ENCODE measurements around the gene SULT1A1.
"Not testable (repeated sequence)": the region's sequence is repeated elsewhere in the genome, so short reads cannot be mapped to it uniquely, and the experiment has no call there.

SULT1A1 gene

DNA sequence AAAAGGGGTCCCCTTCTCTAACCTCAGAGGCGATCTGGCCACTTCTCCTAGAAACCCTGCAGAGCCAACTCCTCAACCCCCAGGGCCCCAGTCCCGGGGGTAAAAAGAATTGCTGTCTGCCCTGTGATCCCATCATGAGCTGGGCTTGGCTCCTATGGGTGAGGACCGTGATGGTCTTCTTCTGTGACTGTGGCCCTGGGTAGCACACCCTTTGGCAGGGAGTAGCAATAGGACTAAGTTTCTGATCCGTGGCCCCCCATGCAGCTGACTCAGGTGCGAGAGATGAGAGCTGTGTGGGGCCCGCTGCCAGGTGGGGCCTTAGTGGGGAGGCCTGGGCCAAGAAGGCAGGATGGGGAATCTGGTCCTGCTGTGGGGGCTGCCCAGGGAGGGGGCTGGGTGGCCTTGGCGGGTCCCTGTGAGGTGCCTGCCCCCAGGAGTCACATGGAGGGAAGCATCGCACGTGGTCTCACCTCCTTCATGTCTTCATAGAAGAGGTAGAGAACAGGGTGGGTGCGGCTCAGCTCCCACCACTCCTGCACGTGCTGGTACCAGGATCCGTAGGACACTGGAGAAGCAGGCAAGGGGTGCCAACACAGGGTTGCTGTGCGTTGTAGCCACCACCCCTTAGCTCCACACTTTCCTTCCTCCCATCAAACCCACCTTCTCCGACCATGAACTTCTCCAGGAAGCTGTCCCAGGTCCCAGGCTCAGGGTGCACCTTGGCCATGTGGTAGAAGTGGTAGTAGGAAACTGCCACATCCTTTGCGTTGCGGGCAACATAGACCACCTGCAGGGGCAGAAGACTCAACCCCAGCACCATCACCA lies 3.3 kb downstream of the SULT1A1 start:
- no peaks in the 10 kb centered on the region for H3K9me3 ChIP-seq (replicated peaks; ENCODE audit: low read length)
- no peaks in the 10 kb centered on the region for H3K36me3 ChIP-seq (ENCODE audit: insufficient read depth, low read length)
- no peaks in the 10 kb centered on the region for H3K4me1 ChIP-seq (ENCODE audit: control insufficient read depth, insufficient read depth, low read length)
- no peak overlapping the region for H3K4me3 ChIP-seq (ENCODE audit: low read length)
- peaks cover 16% of the 10 kb centered on the region for H3K27me3 ChIP-seq (ENCODE audit: control insufficient read depth, insufficient read depth, low read length)
- H3K9ac ChIP-seq (ENCODE audit: low read depth, low read length): no peak overlapping the region
- no peak overlapping the region for H3K4me2 ChIP-seq (ENCODE audit: low read length)

DNA sequence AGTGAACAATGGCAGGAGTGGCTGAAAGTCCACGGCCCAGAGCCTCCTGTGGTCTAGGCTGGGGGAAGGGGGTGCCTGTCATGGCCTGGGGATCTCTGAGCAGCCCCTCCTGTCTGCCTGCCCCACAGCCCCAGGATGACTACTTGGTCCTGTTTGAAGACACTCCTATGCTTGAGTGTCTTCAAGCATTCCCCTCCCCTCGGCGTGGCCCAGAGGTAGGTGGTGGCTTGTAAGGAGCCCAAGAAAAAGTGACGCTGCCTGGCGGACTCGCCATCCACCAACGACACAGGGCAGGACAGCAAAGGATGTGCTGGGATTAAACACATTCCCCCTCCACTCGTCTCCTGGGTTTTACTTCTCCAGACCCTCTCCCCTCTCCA lies 5.7 kb downstream of the SULT1A1 start:
- H3K9ac ChIP-seq (ENCODE audit: low read depth, low read length): no peak overlapping the region
- H3K27me3 ChIP-seq (ENCODE audit: control insufficient read depth, insufficient read depth, low read length): peaks cover 16% of the 10 kb centered on the region
- no peak overlapping the region for H3K4me3 ChIP-seq (ENCODE audit: low read length)
- no peak overlapping the region for H3K4me2 ChIP-seq (ENCODE audit: low read length)
- H3K9me3 ChIP-seq (replicated peaks; ENCODE audit: low read length): no peaks in the 10 kb centered on the region
- H3K4me1 ChIP-seq (ENCODE audit: control insufficient read depth, insufficient read depth, low read length): no peaks in the 10 kb centered on the region
- H3K36me3 ChIP-seq (ENCODE audit: insufficient read depth, low read length): no peaks in the 10 kb centered on the region

DNA sequence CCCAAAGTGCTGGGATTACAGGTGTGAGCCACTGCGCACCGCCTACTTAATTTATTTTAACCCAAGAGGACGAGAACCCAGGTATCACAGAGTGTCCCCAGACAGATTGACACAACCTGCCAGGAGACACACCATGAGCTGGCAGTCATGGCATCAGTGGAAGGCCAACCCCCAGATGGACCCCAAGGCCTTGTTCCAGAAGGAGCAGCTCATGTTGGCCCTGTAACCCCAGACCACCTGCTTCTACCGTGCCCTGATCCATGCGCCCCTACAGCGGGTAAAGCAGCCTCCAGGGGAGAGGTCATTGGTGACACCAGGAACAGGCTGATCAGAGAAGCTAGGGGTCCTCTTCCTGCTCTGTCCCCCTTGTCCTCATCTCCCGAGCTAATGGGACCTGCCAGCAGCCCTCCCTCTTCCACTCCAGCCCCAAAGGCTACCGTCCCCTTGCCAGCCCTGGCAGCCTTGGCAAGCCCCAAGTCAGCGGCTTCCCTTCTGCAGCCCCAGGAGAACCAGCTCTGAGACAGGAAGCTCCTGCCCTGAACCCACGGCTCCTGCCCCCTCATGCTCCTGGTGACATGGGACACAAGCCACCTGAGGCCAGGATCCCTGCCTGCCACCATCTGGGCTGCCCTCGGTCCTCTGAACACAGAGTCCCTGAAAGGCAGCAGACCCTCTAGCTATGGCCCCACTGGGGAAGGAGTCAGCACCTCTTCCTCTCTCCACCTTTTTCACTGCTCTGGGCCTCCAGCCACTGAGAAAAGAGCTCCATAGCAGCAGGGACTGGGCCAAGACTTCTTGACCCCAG lies 6.3 kb downstream of the SULT1A1 start:
- H3K36me3 ChIP-seq (ENCODE audit: insufficient read depth, low read length): no peaks in the 10 kb centered on the region
- H3K9ac ChIP-seq (ENCODE audit: low read depth, low read length): no peak overlapping the region
- no peaks in the 10 kb centered on the region for H3K9me3 ChIP-seq (replicated peaks; ENCODE audit: low read length)

DNA sequence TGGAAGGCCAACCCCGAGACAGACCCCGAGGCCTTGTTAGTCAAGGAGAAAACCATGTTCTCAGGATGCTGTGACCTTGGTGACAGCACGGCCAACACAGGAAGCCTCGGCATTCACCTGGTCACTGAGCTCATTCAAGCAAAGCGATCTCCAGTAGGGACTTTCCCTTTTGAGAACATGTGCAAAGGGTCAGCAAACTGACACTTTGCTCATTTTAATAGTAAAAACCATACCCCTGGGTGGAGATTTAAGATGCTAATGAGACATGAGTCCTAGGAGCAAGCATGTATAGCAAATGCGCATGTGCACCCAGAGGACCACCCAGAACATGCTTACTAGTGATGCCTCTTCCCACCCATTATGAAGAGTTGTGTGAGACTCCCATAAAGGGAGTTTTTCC lies 7.3 kb downstream of the SULT1A1 start:
- peaks cover 20% of the 10 kb centered on the region for H3K27me3 ChIP-seq (ENCODE audit: control insufficient read depth, insufficient read depth, low read length)
- no peaks in the 10 kb centered on the region for H3K4me1 ChIP-seq (ENCODE audit: control insufficient read depth, insufficient read depth, low read length)
- H3K9ac ChIP-seq (ENCODE audit: low read depth, low read length): no peak overlapping the region
- H3K36me3 ChIP-seq (ENCODE audit: insufficient read depth, low read length): no peaks in the 10 kb centered on the region
- H3K4me2 ChIP-seq (ENCODE audit: low read length): no peak overlapping the region
- H3K9me3 ChIP-seq (replicated peaks; ENCODE audit: low read length): no peaks in the 10 kb centered on the region
- H3K4me3 ChIP-seq (ENCODE audit: low read length): no peak overlapping the region

More for the DNA sequence above, 6.3 kb downstream of the SULT1A1 start:
- Histone ChIP-seq H3K27me3 (ENCODE audit: control insufficient read depth, insufficient read depth, low read length) (peaks cover 16% of the 10 kb centered on the region), H3K4me2 (ENCODE audit: low read length) (no peak overlapping the region), H3K4me3 (ENCODE audit: low read length) (no peak overlapping the region), H3K4me1 (ENCODE audit: control insufficient read depth, insufficient read depth, low read length) (no peaks in the 10 kb centered on the region)

DNA sequence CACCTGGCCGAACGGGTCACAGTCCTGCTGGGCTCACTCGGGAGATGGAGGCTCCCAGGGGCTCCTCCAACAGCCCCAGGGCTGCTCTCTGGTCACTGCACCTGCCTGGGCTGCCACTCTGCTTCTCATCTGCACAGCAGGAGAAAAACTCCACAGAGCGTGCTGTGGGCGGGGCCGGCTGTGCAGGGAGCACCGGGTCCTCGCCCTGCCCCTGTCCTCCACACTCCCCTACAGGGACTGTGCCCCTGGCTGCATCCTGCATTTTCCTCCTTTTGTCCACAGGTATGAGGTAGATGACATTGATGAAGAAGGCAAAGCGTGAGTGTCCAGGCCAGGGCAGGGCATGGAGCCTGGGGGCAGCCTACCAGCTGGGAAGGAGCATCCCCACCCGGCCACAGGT lies 7.8 kb downstream of the SULT1A1 start:
- not testable (repeated sequence) for H3K4me1 ChIP-seq (ENCODE audit: control insufficient read depth, insufficient read depth, low read length); H3K36me3 ChIP-seq (ENCODE audit: insufficient read depth, low read length); H3K4me3 ChIP-seq (ENCODE audit: low read length); H3K9ac ChIP-seq (ENCODE audit: low read depth, low read length); H3K9me3 ChIP-seq (replicated peaks; ENCODE audit: low read length); H3K4me2 ChIP-seq (ENCODE audit: low read length)
- peaks cover 22% of the 10 kb centered on the region for H3K27me3 ChIP-seq (ENCODE audit: control insufficient read depth, insufficient read depth, low read length)

DNA sequence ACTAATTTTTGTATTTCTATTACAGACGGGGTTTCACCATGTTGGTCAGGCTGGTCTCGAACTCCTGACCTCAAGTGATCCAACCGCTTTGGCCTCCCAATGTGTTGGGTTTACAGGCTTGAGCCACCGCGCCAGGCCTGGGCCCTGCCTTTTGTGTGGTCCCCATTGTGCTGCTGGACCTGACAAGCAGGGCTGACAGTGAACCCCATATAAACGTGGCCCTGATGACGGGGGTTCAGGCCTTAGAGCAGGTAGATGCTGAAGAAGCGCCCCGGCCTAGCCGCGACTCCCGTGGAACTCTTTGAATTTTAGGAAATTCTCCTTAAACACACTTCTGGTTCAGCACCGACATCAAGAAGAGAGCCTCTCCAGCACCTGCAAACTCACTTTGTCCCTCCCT lies 8.3 kb downstream of the SULT1A1 start:
- H3K4me3 ChIP-seq (ENCODE audit: low read length); H3K4me2 ChIP-seq (ENCODE audit: low read length); H3K9ac ChIP-seq (ENCODE audit: low read depth, low read length); H3K4me1 ChIP-seq (ENCODE audit: control insufficient read depth, insufficient read depth, low read length); H3K9me3 ChIP-seq (replicated peaks; ENCODE audit: low read length); H3K36me3 ChIP-seq (ENCODE audit: insufficient read depth, low read length): not testable (repeated sequence)
- H3K27me3 ChIP-seq (ENCODE audit: control insufficient read depth, insufficient read depth, low read length): peaks cover 22% of the 10 kb centered on the region

DNA sequence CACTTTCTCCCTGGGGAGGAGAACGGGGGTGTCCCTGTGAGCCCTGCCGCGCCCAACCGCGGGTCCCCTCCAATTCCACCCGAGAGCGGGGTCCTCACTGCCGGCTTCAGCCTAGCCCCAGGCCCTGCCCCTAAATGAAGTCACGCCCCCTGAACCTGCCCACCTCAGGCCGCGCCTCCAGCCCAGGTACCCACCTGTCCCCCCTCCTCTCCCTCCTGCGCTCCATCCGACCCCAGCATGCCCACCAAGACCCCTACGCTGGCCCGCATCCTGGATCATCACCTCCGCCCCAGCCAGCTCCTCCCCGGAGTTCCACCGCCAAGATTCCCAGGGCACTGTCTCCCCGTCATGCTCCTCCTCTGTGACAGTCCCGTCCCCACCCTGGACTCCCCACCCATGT lies 8.9 kb downstream of the SULT1A1 start:
- H3K4me3 ChIP-seq (ENCODE audit: low read length); H3K36me3 ChIP-seq (ENCODE audit: insufficient read depth, low read length); H3K4me2 ChIP-seq (ENCODE audit: low read length); H3K9ac ChIP-seq (ENCODE audit: low read depth, low read length); H3K9me3 ChIP-seq (replicated peaks; ENCODE audit: low read length); H3K4me1 ChIP-seq (ENCODE audit: control insufficient read depth, insufficient read depth, low read length): not testable (repeated sequence)
- H3K27me3 ChIP-seq (ENCODE audit: control insufficient read depth, insufficient read depth, low read length): peaks cover 22% of the 10 kb centered on the region

DNA sequence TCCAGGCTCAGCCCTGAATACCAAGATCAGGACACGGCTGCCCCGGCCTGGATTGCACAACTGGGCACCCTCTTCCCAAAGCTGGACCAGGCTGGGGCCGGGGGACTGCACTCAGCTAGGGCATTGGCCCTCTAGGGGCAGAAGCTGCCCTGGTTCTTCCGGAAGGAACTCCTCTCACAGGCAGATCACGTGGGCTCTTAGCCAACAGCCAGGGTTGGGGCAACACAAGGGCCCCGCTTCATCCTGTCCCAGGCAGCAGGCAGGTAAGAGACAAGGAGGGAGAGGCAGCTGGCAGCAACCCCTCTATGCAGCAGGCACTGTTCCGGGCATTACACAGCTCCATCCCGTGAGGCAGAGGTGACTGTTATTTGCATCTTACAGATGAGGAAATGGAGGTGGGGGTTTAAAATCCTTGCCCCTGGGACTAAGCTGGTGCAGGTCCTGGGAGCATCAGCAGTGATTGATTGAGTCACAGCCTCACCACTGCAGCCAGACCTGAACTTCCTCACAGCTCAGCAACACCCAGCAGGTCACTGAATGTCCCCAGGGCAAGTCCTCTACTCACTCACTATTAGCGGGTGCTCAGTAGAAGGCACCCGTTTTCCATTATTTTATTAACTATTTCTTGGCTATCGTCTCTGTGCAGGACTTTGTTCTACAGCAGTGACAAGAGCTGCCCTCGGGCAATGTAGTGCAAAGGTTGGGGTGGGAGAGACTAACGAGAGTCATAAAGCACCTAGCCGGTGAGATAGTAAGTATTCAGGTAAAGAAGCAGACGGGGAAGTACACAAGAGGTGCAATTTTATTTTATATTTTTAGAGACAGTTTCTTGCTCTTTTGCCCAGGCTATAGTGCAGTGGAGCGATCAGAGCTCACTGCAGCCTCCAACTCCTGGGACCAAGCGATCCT lies 10.2 kb downstream of the SULT1A1 start:
- H3K36me3 ChIP-seq (ENCODE audit: insufficient read depth, low read length); H3K9me3 ChIP-seq (replicated peaks; ENCODE audit: low read length): not testable (repeated sequence)

DNA sequence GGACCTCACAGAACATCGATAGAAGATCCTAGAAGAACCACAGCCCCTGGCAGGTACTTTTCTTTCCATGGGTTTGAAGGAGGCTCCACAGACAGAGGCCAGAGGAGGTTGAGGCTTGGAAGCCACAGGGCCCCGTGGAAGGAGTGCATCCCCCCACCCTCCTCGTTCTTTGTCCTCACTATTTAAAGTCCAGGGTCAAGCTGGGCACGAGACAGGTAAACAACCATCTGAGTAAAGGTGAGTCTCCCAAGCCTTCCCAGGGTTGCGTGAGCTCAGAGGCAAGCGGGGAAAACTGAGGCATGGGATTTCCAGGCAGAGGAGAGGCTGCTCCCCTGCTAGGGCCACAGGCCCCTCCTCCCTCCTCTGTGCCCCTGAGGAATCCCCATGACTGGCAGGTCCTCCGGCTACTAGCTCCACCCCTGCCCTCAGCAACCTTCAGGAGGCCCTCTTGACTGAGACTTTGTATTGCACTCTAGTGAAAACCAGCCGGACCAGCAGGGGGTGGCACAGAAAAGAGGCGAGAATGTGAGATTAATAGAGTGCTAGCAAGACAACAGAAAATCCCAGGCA lies 12.1 kb downstream of the SULT1A1 start:
- Histone ChIP-seq H3K4me3 (ENCODE audit: low read length) (no peak overlapping the region), H3K9me3 (replicated peaks; ENCODE audit: low read length) (no peaks in the 10 kb centered on the region), H3K27me3 (ENCODE audit: control insufficient read depth, insufficient read depth, low read length) (peaks cover 10% of the 10 kb centered on the region), H3K4me2 (ENCODE audit: low read length) (no peak overlapping the region), H3K9ac (ENCODE audit: low read depth, low read length) (no peak overlapping the region), H3K36me3 (ENCODE audit: insufficient read depth, low read length) (no peaks in the 10 kb centered on the region), H3K4me1 (ENCODE audit: control insufficient read depth, insufficient read depth, low read length) (no peaks in the 10 kb centered on the region)

More for the DNA sequence above, 10.2 kb downstream of the SULT1A1 start:
- H3K9ac ChIP-seq (ENCODE audit: low read depth, low read length); H3K4me2 ChIP-seq (ENCODE audit: low read length); H3K4me1 ChIP-seq (ENCODE audit: control insufficient read depth, insufficient read depth, low read length); H3K4me3 ChIP-seq (ENCODE audit: low read length): not testable (repeated sequence)
- H3K27me3 ChIP-seq (ENCODE audit: control insufficient read depth, insufficient read depth, low read length): peaks cover 22% of the 10 kb centered on the region

DNA sequence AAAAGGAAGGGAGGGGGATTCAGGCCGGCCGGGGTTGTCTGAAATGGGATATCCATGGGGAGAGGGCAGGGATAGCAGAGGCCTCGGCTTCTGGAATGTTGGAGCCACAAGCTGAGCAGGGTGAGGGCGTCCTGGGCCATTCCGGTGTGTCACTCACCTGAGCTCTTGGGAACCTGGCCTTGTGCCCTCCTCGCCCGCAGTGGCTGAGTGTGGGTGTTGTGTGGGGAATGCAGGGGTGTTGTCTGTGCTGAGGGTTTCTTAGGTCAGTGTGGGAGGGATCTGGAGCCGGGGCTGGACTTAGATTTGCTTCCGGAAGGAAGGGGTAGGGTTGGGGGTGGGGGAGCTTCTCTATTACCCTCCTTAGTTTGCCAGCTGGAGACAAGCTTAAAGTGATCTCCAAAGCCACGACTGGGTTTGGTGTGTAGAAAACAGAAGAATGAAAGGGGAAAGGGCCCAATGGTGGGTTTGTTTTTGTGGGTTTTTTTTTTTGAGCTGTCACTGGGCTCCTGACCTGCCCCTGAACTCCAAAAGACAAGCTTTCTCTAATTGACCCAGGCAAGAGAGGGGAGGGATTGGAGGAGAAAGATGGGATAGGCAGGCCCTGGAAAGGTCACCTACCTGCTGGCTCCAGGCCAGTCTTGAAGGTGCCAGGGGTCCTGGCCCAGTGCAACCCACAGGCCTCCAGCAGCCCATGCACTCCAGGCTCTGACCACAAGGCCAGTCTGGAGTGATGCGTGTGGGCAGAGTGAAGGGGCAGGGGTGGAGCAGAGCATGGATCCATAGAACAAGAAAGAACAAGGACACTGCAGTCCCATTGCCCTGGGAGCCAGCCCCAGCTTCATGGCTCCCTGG lies 12.8 kb downstream of the SULT1A1 start, which contains the start of gene SULT1A2:
Gene SULT1A2 (minus strand): TSS at position 211 of the 852 bp plus-strand sequence. CDS start 1,120 bp downstream, outside the sequence.
- Histone ChIP-seq H3K4me2 (ENCODE audit: low read length) (no peak within 1 kb of the TSS), H3K9me3 (replicated peaks; ENCODE audit: low read length) (no peaks in the 10 kb centered on the region), H3K9ac (ENCODE audit: low read depth, low read length) (no peak within 1 kb of the TSS), H3K4me3 (ENCODE audit: low read length) (no peak within 1 kb of the TSS), H3K36me3 (ENCODE audit: insufficient read depth, low read length) (no peaks in the 10 kb centered on the region), H3K4me1 (ENCODE audit: control insufficient read depth, insufficient read depth, low read length) (no peaks in the 10 kb centered on the region), H3K27me3 (ENCODE audit: control insufficient read depth, insufficient read depth, low read length) (peaks cover 7% of the 10 kb centered on the region)
